Peyer's patch (tissue), 4 donors: ENCODE data around the gene TACC2.

Experiments used
- POLR2A ChIP-seq, 2 donors: fragments of 450-650 bp; IDR thresholded peaks; one replicate each; pipeline ENCODE4 v1.5.1; 2017; ENCODE audit warnings: antibody characterized with exemption in 2 of 2, mild to moderate bottlenecking in 2 of 2, moderate library complexity in 2 of 2
- TF ChIP-seq, protein P1 (sequence below), 6 experiments: fragments of 450-650 bp in 4 of 6; fragments of 200-600 bp in 2 of 6; sonication (generic) in 1 of 6; IDR thresholded peaks; one replicate each; pipeline ENCODE4 v1.5.1; 2017 to 2019; ENCODE audit warnings: antibody characterized with exemption in 6 of 6, mild to moderate bottlenecking in 3 of 6, moderate library complexity in 1 of 6

DNA sequence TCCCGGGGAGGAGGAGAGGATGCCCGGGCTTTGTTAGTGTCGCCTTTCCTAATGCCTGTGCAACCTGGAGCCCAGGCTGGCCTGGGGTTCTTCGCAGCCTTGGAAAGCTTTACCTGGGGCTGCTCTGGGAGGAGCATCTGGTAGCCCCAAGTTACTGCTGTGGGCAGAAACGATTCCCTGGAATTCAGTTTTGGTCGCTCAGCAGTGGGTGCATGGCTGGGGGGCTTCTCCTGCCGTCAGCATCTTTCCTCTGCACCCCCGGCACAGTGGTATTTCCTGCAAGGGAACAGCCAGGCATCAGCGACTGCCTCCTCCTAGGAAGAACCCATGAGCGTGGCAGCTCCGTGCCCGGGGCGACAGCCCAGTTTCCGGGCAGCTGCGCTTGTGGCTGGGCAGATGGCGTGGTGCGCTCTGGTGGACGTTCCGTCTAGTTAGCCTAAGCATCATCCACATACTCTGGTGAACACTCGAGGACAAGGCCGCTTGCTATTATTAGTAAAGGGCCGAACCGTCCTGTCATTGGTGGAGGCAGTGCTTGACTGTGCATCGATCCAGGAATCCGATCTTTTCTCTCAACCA lies 175.1 kb downstream of the TACC2 start:
- TF ChIP-seq, protein P1, sequence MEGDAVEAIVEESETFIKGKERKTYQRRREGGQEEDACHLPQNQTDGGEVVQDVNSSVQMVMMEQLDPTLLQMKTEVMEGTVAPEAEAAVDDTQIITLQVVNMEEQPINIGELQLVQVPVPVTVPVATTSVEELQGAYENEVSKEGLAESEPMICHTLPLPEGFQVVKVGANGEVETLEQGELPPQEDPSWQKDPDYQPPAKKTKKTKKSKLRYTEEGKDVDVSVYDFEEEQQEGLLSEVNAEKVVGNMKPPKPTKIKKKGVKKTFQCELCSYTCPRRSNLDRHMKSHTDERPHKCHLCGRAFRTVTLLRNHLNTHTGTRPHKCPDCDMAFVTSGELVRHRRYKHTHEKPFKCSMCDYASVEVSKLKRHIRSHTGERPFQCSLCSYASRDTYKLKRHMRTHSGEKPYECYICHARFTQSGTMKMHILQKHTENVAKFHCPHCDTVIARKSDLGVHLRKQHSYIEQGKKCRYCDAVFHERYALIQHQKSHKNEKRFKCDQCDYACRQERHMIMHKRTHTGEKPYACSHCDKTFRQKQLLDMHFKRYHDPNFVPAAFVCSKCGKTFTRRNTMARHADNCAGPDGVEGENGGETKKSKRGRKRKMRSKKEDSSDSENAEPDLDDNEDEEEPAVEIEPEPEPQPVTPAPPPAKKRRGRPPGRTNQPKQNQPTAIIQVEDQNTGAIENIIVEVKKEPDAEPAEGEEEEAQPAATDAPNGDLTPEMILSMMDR (IDR thresholded peaks at IDR 0.05), result no peak
- no peak for TF ChIP-seq POLR2A (IDR thresholded peaks at IDR 0.05)
